ENCODE measurements around the gene PPEF1. TPM values are rescaled to one million over a fixed set of nuclear protein-coding genes. Genes with fewer than 3 reads are reported as not detected.
"Not testable (repeated sequence)": the region's sequence is repeated elsewhere in the genome, so short reads cannot be mapped to it uniquely, and the experiment has no call there.

PPEF1 gene
- total and polyA plus RNA-seq, 4 donors, result 0.09 TPM; not detected in 3

DNA sequence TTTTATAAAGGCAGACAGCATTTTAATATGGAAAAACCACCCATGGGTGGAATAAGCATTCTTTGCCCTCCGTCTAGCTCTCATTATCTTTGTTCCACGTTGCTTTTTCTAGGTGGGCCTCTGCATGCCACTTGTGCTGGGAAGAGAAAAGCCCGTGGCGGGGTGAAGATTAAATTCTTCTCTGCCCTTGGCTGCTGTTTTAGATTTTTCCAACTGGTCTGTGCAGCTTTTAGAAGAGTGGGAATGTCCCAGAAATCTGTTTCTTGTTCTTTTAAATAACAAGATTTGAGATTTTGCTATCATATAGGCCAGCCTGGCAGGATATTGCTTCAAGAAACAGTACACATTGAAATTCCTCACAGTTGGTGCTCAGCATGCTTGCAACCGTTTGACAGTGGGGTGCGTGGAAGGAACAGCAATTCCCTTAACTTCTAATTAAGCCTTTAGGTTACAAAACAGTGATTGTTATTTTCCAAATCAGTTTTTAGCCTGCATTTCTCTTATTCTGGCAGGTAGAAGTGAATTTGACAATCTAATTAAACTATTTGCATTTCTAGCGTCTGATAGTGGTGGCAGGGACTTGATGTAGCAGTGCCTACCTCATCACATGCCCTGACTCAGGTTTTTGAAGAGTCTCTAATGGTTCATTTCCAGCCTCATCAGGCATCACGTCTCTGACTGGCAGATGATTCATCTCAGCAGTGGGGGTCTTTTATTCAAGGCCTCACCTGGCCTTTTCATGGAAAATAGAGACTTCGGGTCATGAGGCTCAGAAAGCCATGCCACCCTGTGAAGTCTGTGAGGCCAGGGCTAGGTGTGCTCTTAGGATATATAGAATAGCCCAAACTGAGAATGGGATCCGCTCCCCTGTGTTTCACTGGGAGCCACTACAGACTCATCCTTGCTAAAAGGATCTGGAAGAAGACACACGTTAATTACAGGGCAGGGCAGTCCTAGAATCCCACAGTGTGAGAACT lies 50.8 kb downstream of the PPEF1 start:
- Histone ChIP-seq H3K27ac (ENCODE audit: low read depth in 1 of 2, low read length in 2 of 2) (no peak overlapping the region), H3K36me3 (ENCODE audit: control insufficient read depth in 4 of 4, insufficient read depth in 3 of 4, low read depth in 1 of 4, low read length in 3 of 4) (no peaks in the 10 kb centered on the region), H3K4me3 (ENCODE audit: low read depth in 1 of 3, low read length in 3 of 3) (no peak overlapping the region), H3K9me3 (ENCODE audit: control insufficient read depth in 4 of 4, low read length in 3 of 4) (no peaks in the 10 kb centered on the region), H3K4me1 (ENCODE audit: control insufficient read depth in 4 of 4, insufficient read depth in 4 of 4, low read length in 3 of 4) (no peaks in the 10 kb centered on the region), H3K9ac (ENCODE audit: low read depth in 1 of 2, low read length in 2 of 2) (no peak overlapping the region), H3K27me3 (ENCODE audit: control insufficient read depth in 4 of 4, insufficient read depth in 4 of 4, low read length in 3 of 4) (no peaks in the 10 kb centered on the region)
- 82% methylated on average over 11 of the region's 11 CpGs for WGBS
- TF ChIP-seq JUND (IDR thresholded peaks at IDR 0.05), result no peak
- no peak for TF ChIP-seq HNF4A (conservative IDR thresholded peaks at IDR 0.05)
- DNase-seq (ENCODE audit: low spot score), result no peak

DNA sequence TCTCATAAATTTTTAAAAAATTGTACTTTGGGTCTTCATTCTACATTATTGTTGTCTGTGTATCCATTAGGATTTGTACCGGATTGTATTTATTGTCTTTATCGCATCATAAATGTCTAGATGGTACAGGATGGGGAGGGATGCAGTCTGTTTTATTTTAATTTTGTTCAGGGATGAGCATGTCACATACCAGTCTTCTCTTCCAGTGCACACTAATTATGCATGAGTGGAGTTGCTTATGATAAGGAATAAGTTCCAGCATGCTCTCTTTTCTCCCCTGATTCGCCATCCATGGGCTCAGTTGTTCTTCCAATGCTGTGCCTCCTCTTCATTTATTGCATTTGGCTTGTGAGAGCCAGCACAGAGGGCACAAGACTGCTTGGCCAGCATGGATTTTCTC lies 54.3 kb downstream of the PPEF1 start:
- no peak overlapping the region for H3K9ac ChIP-seq (ENCODE audit: low read depth in 1 of 2, low read length in 2 of 2)
- TF ChIP-seq FOXA2 (IDR thresholded peaks at IDR 0.05), result no peak
- no peak for TF ChIP-seq YY1 (IDR thresholded peaks at IDR 0.05)
- TF ChIP-seq, protein P1, sequence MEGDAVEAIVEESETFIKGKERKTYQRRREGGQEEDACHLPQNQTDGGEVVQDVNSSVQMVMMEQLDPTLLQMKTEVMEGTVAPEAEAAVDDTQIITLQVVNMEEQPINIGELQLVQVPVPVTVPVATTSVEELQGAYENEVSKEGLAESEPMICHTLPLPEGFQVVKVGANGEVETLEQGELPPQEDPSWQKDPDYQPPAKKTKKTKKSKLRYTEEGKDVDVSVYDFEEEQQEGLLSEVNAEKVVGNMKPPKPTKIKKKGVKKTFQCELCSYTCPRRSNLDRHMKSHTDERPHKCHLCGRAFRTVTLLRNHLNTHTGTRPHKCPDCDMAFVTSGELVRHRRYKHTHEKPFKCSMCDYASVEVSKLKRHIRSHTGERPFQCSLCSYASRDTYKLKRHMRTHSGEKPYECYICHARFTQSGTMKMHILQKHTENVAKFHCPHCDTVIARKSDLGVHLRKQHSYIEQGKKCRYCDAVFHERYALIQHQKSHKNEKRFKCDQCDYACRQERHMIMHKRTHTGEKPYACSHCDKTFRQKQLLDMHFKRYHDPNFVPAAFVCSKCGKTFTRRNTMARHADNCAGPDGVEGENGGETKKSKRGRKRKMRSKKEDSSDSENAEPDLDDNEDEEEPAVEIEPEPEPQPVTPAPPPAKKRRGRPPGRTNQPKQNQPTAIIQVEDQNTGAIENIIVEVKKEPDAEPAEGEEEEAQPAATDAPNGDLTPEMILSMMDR (IDR thresholded peaks at IDR 0.05; ENCODE audit: low read depth, low read length, missing input control), result no peak
- TF ChIP-seq, protein P2, sequence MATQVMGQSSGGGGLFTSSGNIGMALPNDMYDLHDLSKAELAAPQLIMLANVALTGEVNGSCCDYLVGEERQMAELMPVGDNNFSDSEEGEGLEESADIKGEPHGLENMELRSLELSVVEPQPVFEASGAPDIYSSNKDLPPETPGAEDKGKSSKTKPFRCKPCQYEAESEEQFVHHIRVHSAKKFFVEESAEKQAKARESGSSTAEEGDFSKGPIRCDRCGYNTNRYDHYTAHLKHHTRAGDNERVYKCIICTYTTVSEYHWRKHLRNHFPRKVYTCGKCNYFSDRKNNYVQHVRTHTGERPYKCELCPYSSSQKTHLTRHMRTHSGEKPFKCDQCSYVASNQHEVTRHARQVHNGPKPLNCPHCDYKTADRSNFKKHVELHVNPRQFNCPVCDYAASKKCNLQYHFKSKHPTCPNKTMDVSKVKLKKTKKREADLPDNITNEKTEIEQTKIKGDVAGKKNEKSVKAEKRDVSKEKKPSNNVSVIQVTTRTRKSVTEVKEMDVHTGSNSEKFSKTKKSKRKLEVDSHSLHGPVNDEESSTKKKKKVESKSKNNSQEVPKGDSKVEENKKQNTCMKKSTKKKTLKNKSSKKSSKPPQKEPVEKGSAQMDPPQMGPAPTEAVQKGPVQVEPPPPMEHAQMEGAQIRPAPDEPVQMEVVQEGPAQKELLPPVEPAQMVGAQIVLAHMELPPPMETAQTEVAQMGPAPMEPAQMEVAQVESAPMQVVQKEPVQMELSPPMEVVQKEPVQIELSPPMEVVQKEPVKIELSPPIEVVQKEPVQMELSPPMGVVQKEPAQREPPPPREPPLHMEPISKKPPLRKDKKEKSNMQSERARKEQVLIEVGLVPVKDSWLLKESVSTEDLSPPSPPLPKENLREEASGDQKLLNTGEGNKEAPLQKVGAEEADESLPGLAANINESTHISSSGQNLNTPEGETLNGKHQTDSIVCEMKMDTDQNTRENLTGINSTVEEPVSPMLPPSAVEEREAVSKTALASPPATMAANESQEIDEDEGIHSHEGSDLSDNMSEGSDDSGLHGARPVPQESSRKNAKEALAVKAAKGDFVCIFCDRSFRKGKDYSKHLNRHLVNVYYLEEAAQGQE (IDR thresholded peaks at IDR 0.05), result no peak
- TF ChIP-seq, protein P3, sequence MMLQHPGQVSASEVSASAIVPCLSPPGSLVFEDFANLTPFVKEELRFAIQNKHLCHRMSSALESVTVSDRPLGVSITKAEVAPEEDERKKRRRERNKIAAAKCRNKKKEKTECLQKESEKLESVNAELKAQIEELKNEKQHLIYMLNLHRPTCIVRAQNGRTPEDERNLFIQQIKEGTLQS (IDR thresholded peaks at IDR 0.05), result no peak

DNA sequence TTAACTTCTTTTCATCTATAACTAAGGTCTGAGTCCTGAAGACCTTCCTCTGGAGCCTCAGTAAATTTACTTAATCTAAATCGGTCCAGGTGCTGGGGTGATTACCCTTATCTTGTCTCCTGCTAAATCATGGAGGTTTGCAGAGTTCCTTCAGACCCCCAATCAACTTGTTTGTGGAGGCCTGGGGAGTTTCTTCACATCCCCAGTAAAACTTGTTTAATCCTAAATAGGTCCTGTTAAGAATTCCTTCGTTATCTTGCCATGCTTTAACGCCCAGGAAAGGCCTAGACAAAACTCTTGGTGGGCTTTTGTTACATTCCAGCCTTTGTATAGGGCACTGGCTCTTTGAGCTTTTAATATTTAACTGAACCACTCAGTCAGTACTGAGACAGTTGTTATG lies 55.7 kb downstream of the PPEF1 start:
- 79% methylated on average over 3 of the region's 3 CpGs for WGBS
- not testable (repeated sequence) for H3K4me3 ChIP-seq (ENCODE audit: low read depth in 1 of 3, low read length in 3 of 3); H3K9ac ChIP-seq (ENCODE audit: low read depth in 1 of 2, low read length in 2 of 2); DNase-seq (ENCODE audit: low spot score); H3K27ac ChIP-seq (ENCODE audit: low read depth in 1 of 2, low read length in 2 of 2); H3K4me1 ChIP-seq (ENCODE audit: control insufficient read depth in 4 of 4, insufficient read depth in 4 of 4, low read length in 3 of 4); H3K27me3 ChIP-seq (ENCODE audit: control insufficient read depth in 4 of 4, insufficient read depth in 4 of 4, low read length in 3 of 4); H3K9me3 ChIP-seq (ENCODE audit: control insufficient read depth in 4 of 4, low read length in 3 of 4); H3K36me3 ChIP-seq (ENCODE audit: control insufficient read depth in 4 of 4, insufficient read depth in 3 of 4, low read depth in 1 of 4, low read length in 3 of 4)

More for the DNA sequence above, 54.3 kb downstream of the PPEF1 start:
- WGBS, result 85% methylated on average over 3 of the region's 3 CpGs
- Histone ChIP-seq H3K4me3 (ENCODE audit: low read depth in 1 of 3, low read length in 3 of 3) (no peak overlapping the region), H3K9me3 (ENCODE audit: control insufficient read depth in 4 of 4, low read length in 3 of 4) (no peaks in the 10 kb centered on the region), H3K27me3 (ENCODE audit: control insufficient read depth in 4 of 4, insufficient read depth in 4 of 4, low read length in 3 of 4) (no peaks in the 10 kb centered on the region), H3K36me3 (ENCODE audit: control insufficient read depth in 4 of 4, insufficient read depth in 3 of 4, low read depth in 1 of 4, low read length in 3 of 4) (no peaks in the 10 kb centered on the region), H3K4me1 (ENCODE audit: control insufficient read depth in 4 of 4, insufficient read depth in 4 of 4, low read length in 3 of 4) (no peaks in the 10 kb centered on the region), H3K27ac (ENCODE audit: low read depth in 1 of 2, low read length in 2 of 2) (no peak overlapping the region)
- no peak for DNase-seq (ENCODE audit: low spot score)
